Right ventricle myocardium inferior (tissue), 1 donor: ENCODE results near the gene USP19. TPM values are rescaled to one million over a fixed set of nuclear protein-coding genes. Genes with fewer than 3 reads are reported as not detected.

Source experiments
- ATAC-seq: fragments of 200-7000 bp; cut with Tn5 transposase; one replicate; pipeline ENCODE4 v1.9.1; 2020; ENCODE audit warnings: mild to moderate bottlenecking, moderate library complexity
- DNase-seq: peaks from one replicate; pipeline ENCODE4 v3.0.0; 2021; ENCODE audit errors: missing footprints
- intact Hi-C: fragments of 100-400 bp; cut with DNase I; formaldehyde crosslinking; loops from one replicate; pipeline ENCODE4 v1.11.0; 2022
- total RNA-seq: library from RNA; stranded (reverse); fragmentation: NEBNext Ultra II Directional; extraction: Animal tissue kit (Norgen Biotek cat#: 25700); gene quantifications from one replicate; pipeline ENCODE4 v1.2.1, GENCODE V29; 2021
- donor health status: DM: no; HTN: yes; CAD: no; lungs with severe emphysema.

The USP19 gene
- total RNA-seq, 1 donor from 2014 or later, result 54.0 TPM

DNA sequence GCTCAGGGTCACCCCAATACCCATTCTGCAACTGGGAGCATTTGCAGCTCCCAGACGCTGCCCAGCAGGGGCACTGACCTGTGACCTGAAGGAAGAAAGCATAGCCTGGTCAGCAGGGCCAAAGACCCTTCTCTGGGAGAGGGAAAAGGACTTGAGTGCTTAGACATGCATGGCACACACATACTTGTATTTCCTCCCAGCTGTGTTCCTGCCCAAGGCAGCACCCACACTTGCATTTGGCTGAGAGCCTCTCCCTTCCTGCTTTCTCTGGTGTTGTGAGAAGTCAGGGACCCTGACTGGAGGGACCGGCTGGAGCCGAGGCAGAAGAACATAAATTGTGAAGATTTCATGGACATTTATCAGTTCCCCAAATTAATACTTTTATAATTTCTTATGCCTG lies 19.5 kb upstream of the USP19 start:
- DNase-seq, result no peak
- ATAC-seq, result no peak
- intact Hi-C loops, result no loop called here

DNA sequence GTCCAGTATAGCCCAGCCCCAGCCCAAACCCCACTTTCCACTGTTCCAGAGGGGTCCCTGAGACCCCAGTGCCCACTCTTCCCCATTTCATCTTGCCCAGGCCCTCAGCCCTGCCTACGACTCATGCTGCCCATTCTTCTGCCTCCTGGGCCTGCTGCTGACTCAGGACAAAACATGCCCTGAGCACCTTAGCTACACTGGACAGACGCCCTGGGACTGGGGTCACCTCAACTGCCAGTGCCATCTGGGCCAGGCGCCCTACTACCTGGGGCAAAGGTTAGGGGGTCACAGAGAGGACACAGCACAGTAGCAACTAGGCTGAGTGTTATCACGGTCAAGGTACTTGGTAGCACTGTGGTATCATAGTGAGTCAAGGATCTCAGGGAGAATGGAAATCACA lies 14.9 kb upstream of the USP19 start:
- DNase-seq (no peak), ATAC-seq (no peak)
- intact Hi-C loops, result no loop called here

DNA sequence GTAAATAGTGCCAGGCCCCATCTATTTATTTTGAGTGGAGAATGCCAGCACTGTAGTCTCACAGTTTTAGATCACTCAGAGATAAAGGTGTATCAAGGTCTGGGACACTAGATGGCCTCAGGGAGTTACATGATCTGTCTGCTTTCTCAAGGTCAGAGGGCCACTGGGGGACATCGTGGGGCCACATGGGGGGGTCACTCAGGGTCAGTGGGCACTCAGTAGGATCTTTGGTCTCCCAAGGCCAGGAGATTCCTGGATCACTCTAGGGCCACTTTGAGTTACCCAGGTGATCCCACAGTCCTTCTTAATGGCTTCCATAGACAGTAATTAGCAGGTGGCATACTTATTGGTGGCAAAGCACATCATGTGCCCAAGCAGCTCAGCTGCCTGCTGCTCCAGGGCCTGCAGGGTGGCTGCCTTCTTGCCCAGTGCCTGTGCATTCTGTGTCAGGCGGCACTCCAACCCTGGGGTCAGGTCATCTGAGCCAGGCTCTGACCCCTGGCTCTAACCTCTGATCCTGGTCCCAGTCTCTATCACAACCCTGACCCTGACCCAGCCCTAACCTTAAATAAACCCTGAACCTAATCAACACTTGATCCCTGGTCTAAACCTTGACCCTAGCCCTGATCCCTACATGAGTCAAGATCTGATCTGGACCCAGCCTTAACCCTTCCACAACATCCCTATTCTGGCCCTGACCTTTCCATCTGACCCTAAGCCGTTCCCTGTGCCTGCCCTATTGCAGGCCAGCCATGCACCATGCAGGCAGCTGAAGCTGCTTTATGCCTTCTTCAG lies 14.0 kb upstream of the USP19 start:
- intact Hi-C loops, result loop anchor here (5.0 kb wide), 1 partner anchor 112 kb away; the partner anchor contains the start of gene NDUFAF3
- DNase-seq, result peak; percentile 31

DNA sequence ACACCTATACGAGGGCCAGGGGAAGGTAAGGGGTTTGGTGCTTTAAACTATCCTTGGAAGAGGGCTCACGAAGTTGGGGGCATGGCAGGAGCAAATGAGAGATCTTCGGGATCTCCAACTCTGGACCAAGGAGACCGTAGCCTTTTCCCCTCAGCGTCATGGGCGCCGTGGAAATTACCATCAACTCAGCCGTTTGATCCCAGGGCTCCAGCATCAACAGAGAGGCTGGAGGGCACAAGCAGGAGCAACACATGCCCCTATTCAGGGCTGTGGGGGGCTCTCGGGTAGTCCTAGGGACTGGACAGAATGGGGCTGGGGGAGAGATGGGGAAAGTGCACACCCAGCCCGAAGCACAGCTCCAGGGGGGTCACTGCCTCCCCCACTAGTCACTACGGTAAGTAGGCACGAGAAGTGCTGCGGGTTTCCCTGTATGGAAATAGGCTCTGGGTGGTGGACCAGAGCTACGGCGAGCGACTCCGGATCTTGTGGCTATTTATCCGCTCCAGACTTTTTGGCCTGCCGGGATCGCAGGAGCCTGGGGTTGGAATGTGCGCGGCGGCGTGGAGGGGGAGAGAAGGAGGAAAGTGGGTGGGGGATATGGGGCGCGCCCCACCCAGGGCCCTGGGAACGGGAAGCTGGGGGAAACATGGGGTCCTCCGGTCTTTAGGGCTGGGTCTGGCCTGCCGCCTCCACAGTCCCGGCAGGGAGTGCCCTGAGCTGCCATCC lies 12.8 kb upstream of the USP19 start:
- intact Hi-C loops, result loop anchor here (2.0 to 5.0 kb wide), 3 partner anchors 33 to 111 kb away; partner anchors contain the start of genes CCDC71, NDUFAF3 and QRICH1
- ATAC-seq (peak; percentile 89), DNase-seq (peak; percentile 91)

More for the DNA sequence above, 14.0 kb upstream of the USP19 start:
- ATAC-seq, result no peak

DNA sequence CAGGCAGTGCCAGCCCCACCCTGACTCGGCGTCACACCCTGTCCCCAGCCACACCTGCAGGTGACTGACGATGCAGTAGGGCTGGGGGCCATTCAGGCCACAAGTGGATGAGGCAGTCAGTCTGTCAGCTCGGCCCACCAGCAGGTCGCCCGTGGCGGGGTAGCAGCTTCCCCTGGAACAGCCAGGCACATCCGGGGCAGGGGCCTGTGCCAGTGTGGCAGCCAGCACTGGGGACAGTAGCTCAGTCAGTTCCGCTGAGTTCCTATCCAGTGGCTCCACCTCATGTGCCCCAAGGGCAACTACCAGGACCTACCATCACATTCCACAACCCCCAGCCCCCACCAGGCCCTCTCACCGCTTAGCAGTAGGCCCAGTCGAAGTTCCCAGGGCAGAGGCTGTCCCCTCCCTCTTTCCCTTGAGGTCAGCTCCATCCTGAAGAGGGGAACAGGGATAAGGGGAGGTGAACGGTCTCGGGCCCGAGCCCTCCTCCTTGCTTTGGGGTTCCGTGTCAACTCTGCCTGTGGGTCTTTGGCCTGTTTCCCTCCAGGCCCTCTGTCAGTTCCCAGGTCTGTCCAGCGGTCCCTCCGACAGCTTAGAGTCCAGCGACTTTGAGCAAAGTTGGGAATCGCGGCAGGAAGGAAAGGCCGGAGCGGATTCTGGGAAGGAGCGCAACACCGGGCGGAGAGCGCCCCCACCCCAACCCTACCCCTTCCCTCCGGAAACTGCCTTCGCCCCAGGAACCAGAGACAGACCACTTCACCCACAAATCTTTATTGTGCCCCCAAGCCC lies 12.0 kb upstream of the USP19 start, which contains the start of gene LAMB2:
Gene LAMB2 (minus strand): TSS at position 614 of the 789 bp plus-strand sequence. CDS start 183 bp downstream, at position 431.
- DNase-seq (peak; percentile 80), ATAC-seq (peak; percentile 85)
- intact Hi-C loops, result loop anchor here (2.0 to 5.0 kb wide), 3 partner anchors 34 to 110 kb away; partner anchors contain the start of genes CCDC71, NDUFAF3 and QRICH1

GRCh38 chr3:49132073-49132436 lies 11.4 kb upstream of the USP19 start:
- intact Hi-C loops, result loop anchor here (2.0 to 5.0 kb wide), 3 partner anchors 35 to 110 kb away; partner anchors contain the start of genes CCDC71, NDUFAF3 and QRICH1
- ATAC-seq, result no peak
- DNase-seq, result no peak

DNA sequence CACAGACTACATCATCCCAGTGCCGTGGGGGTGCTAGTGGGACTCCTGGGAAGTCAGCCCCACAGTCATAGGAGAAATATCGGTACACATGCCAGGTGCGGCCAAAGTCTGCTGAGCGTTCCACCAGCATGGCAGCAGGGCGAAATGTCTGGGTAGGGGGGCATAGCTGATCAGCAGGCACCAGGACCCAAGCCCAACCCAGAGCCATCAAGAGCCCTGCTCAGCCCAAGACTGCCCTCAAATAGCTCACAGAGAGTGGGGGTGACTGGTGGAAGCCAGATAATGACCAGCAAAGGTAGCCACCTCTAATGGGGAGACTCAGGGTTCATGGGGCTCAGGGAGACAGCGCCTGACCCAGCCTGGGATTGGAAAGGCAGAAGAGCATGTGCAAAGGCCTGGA lies 11.0 kb upstream of the USP19 start:
- no peak for ATAC-seq
- intact Hi-C loops, result loop anchor here (5.0 kb wide), 1 partner anchor 109 kb away; the partner anchor contains the start of gene NDUFAF3
- DNase-seq, result no peak

DNA sequence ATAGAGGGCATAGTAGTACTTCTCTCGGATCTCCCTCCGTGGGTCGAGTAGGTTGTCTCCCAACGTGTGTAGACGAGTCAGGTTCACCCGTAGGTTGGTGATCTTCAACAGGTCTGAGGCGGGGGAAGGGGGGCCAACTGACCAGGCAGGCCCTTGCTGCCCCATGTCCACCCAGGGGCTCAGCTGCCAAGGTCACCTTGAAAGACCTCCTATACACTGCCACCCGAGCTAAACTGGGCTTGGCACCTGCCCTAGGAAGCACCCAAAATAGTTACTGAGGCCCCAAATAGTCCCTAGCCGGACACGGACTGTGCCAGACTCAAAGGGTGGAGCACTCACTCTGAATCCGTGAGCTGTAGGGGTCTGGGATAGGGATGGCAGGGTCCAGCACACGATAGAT lies 10.4 kb upstream of the USP19 start:
- intact Hi-C loops, result loop anchor here (5.0 kb wide), 1 partner anchor 109 kb away; the partner anchor contains the start of gene NDUFAF3
- ATAC-seq, result no peak
- DNase-seq, result no peak

DNA sequence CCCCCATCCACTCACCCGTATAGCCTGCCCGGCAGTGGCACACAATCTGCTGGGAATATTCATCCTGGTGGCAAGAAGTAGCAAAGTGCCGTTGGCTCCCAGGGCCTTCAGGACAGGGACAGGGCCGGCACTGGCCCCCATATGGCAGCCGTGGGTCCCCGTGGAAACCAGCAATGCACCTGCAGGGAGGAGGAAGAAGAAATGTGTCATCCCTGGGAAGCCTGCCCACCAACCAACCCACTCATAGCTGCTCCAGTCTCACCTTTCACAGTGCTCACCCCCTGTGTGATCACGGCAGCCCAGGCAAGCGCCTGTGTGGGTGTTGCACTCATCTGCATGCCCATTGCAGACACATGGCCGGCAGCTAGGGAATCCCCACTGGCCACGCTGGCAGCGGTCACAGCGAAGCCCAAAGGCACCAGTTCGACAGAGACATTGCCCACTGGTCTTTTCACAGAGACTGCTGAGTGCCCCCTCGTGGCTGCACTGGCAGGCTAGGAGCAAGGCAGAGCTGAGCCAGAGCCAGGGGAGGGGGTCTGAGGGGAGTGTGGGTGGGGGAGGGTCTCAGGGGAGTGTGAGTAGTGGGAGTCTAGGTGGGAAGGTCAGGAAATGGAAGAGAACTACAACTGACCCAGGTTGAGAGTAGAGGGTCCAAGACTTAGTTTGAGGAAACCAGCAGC lies 4.5 kb upstream of the USP19 start:
- no peak for ATAC-seq
- DNase-seq, result no peak
- intact Hi-C loops, result no loop called here

DNA sequence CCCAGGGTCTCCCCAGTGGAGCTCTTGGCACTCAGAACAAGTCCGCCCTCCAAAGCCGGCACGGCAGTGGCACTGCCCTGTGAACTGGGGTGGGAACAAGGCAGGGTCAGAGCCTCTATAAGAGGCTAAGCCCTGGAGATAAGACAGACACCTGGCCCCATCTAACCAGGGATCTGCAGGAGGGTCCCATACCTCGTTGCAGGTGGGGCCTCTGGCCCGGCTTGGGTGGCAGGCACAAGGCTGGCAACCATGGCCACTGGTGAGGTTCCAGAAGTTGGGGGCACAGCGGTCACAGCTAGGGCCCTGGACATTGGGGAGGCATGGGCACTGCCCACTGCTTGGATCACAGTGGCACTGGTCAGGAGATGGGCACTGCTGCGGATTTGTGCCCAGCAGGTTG lies 3.6 kb upstream of the USP19 start:
- DNase-seq (no peak), ATAC-seq (no peak)
- intact Hi-C loops, result no loop called here

- no peak for DNase-seq
- ATAC-seq, result no peak
- intact Hi-C loops, result no loop called here
Measured at GRCh38 chr3:49123687-49124086, 3.1 kb upstream of the USP19 start.

- DNase-seq (no peak), ATAC-seq (no peak)
- intact Hi-C loops, result no loop called here
Measured at GRCh38 chr3:49122886-49123545, 2.4 kb upstream of the USP19 start.

- ATAC-seq (no peak), DNase-seq (no peak)
- intact Hi-C loops, result no loop called here
Measured at GRCh38 chr3:49122451-49122850, 1.8 kb upstream of the USP19 start.

DNA sequence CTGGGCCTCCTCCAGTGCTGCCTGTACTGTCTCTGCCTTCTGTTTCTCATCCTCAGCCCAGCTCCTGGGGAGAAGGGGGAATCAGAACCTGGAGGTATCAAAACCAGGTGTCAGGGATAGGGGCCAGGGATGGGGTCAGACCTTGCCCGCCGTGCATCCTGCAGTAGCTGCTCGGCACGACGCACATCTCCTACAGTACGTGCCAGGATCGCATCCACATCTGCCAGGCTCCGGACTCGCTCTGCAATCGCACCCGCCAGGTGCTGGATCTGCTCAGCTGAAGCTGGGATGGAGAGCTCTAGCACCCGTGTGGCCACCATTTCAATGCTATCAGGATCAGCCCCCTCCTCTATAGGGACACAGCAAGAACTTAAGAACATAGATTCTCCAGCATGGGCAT lies 1.4 kb upstream of the USP19 start:
- intact Hi-C loops, result no loop called here
- no peak for ATAC-seq

DNA sequence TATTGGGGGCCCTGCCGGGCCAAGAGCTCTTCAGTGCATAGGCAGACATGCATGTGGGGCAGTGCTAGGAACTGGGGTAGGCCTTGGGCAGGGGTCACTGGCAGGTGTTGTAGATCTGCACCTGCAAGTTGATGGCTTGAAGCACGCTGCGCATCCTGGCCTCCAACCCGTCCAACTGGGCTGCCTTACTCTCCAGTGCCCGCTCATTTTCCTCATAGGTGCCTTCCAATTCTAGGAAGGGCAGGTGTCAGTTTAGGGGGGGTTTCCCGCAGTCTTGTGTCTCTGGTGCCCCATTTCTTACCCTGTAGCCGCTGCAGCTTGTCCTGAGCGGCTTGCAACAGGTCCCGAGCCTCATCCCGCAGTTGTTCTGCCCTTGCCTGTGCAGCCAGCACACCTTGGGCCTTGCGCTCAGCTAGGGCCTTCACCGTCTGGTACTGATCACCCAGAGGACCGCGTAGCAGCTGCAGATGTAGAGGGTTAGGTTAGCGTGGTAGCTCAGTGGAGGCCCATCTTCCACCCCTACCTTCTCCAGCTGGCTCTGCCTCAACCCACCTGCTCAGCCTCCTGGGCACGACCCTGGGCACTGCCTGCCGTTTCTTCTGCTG lies 611 bp upstream of the USP19 start:
- intact Hi-C loops, result no loop called here
- DNase-seq, result no peak
- no peak for ATAC-seq

More for the DNA sequence above, 1.4 kb upstream of the USP19 start:
- DNase-seq, result no peak

DNA sequence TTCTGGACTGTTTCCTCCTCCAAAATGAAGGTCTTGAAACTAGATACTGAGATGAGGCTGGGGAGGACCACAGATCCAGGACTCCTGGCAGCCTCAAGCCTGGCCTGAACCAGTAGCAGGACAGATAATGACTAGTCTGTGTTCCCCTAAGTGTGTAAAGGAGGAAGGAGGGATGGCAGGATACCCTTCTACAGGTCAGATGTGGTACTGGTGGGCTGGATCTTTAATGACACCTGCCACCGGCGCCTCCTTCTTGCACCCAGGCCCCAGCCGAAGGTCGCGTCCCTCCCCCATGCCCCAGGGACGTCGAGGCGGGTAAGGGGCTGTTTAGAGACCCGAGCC lies 556 bp downstream of the USP19 start:
- ATAC-seq (peak; percentile 3), DNase-seq (no peak)
- intact Hi-C loops, result no loop called here

- ATAC-seq (no peak), DNase-seq (no peak)
- intact Hi-C loops, result no loop called here
Measured at GRCh38 chr3:49119439-49119838, 1.2 kb downstream of the USP19 start.

GRCh38 chr3:49119036-49119435 lies 1.6 kb downstream of the USP19 start:
- DNase-seq (no peak), ATAC-seq (no peak)
- intact Hi-C loops, result no loop called here
